Body of pancreas (tissue), 4 donors: Measurements from ENCODE around the gene SCIMP.

Source experiments
- CTCF ChIP-seq, 7 experiments: fragments of 450-650 bp in 4 of 7; fragments of 200-600 bp in 3 of 7; sonication (generic) in 3 of 7; IDR thresholded peaks; one replicate each; pipeline ENCODE4 v1.5.1; 2016 to 2019; ENCODE audit warnings: antibody characterized with exemption in 7 of 7
- POLR2A ChIP-seq, 3 donors: fragments of 450-650 bp; IDR thresholded peaks; one replicate each; pipeline ENCODE4 v1.6.1; 2016; ENCODE audit warnings: antibody characterized with exemption in 3 of 3, mild to moderate bottlenecking in 2 of 3

GRCh38 chr17:5194346-5194745, 40.3 kb downstream of the SCIMP start:
- TF ChIP-seq CTCF (IDR thresholded peaks at IDR 0.05) (no peak), POLR2A (IDR thresholded peaks at IDR 0.05) (no peak)
